HL-60/S4 treated with phorbol 12-myristate 13-acetate at 8.2 ng/mL for 4 days and 3 days (cell line): ENCODE measurements around the gene CHURC1.

ENCODE experiments used
- in situ Hi-C: fragments of 300-500 bp; cut with MboI; formaldehyde crosslinking; loops from 2 replicates; pipeline ENCODE4 v1.15.0; 2022; ENCODE audit warnings: low sequenced_read_pairs

CHURC1 gene

DNA sequence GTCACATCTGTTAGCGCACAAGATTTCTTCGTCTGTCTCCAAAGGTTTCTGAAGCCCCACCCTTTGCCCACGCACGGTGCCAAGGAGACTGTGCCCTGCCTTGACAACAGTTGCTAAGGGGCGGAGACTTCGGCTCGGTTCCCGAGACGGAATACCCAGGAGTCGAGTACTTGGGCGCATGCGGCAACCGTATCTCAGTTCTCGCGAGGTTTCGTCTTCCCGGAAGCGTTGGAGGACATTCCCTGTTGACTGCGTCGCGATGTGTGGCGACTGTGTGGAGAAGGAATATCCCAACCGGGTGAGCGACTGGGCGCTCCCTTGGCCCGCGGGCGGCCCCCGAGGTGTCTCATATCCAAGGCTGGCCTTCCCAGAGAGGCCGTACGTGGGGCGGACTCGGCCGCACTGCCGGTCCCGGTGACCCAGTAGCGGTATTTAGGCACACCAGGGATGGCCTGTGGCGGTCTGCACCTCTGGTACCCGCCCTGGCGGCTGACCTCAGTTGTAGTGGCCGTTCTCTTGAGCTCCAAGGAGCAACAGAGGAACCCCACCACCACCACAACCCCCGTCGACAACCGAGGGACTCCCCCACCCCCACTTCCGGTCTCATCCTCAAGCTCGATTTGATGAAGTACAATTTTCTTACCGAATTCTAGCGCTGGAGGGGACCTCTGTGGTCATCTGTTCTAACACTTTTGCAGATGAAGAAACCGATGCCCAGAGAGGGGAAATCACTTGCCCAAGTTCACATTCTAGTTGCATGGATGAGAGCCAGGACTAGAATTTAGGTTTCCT lies at the start of gene CHURC1:
Gene CHURC1, plus strand, starts transcription at position 219 of the 792 bp plus-strand sequence. Its CDS starts 41 bp downstream, at position 260.
- in situ Hi-C loops, result no loop called here

DNA sequence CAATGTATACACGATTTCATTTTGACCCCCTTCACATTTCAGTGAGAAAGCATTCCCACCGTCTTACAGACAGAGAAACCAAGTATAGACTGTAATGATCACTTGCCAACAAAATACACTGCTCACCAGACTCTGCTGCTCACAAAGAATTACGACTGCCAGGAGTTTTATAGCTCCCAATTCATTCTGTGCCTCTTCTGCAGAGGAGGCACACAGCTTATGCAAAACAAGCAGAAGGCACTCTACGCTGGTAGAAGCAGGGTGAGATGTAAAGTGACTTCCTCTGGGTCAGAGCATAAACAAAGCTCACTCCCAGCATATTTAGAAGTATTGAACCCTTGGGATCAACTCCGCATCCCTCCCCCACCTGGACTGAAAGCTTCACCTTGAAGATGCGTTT lies 49.1 kb upstream of the CHURC1 start:
- in situ Hi-C loops, result no loop called here

DNA sequence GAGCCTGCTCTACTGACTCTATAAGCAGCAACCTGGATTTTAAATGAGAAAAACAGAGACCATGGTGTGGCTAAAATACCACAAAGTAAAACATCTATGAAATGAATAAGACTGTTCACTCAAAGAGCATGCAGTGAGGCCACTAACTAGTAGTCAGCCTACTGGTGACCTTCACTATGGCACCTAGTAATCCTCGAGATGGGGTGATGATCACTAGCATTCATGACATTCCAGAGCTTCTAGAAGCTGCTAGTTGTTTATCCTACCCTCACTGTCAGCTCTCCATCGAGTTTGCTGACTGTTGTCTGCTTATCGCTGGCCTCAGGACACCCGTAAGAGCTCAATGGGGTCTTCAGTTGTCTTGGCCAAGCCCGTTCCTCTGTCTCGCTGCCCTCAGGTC lies 48.3 kb upstream of the CHURC1 start:
- in situ Hi-C loops, result no loop called here

DNA sequence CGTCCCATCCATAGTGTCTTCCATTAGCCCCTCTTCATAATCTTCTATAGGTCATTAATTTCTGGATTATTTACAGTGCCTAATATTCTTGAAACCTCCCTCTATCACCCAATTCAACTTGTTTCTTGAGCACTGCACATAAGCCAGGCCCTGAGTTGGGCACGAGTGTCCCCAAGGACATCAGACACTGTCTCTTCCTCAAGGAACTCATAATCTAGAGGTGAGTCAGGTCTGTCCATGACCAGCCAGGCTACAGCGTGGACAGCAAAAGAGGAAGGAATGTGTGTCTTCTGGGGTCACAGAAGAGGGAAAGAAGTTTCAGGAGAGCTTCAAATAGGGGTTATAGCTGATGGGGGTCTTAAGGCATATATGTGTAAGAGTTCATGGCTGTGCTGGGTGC lies 47.1 kb upstream of the CHURC1 start:
- in situ Hi-C loops, result no loop called here

DNA sequence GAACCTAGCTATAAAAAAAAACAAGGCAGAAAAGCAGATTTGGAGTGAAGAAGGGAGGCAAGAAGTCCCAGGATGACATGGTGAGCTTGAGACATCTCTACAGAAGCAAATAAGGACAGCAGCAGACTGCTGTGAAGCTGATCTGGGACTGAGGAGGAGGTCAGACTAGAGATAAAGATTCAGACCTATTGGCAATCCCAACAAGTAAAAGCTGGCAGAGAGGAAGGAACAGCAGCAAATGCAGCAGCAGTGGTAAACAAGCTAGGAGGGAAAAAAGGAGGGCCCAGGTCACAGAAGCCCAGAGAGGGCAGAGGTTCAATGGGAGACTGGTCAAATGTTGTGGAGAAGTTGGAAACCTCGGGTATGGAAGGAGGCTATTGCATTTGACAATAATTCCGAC lies 45.9 kb upstream of the CHURC1 start:
- in situ Hi-C loops, result no loop called here

DNA sequence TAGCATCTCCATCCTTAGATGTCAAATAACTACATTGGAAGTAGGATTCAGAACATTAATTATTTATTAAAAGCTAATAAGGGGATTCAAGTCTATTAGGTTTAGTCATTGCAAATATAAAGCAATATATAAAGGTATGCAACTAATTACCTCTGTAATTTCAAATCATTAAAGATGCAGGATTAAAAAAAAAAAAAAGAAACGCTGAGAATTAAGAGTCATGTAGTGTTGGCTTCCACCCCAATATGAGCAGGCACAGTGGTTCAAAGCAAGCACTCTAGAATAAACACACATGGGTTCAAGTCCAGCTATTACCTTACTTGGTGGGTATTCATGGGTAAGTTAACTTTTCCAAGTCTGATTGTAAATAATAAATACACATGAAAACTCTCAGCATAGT lies 45.4 kb upstream of the CHURC1 start:
- in situ Hi-C loops, result no loop called here

DNA sequence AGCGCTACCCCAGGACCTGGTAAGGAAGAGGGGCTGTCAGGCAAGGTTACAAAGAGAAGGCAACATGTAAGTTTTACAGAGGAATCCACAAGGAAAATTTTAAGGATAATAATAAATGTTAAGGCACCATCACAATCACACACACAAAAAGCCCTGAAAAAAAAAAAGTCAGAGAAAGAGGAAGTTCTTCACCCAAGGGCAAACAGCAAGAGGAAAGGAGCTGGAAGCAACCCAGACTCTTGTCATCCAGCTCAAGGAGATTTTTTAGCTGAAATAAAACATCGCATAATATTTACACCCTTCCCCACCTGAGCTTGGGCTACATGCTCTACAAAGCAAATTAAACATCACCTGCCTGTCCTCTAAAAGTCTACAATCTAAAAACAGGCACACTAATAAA lies 44.1 kb upstream of the CHURC1 start:
- in situ Hi-C loops, result no loop called here

DNA sequence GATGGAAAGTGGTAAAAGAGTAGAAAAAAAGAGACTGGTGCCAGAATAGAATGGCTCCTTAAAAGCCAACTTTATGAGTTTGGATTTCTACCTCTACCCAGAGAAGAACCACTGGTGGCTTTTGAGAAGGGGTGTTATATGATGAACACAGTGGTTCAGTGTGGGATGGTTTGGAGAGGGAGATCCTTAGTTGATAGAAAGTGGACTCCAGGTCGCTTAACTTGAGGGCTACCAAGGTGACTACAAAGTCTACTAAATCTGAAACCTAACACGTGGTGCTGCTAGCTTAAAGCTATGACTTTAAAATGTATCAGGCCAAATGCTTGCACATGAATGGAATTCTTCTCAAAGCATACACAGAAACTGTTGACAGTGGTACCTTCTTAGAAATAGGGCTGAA lies 42.9 kb upstream of the CHURC1 start:
- in situ Hi-C loops, result no loop called here

DNA sequence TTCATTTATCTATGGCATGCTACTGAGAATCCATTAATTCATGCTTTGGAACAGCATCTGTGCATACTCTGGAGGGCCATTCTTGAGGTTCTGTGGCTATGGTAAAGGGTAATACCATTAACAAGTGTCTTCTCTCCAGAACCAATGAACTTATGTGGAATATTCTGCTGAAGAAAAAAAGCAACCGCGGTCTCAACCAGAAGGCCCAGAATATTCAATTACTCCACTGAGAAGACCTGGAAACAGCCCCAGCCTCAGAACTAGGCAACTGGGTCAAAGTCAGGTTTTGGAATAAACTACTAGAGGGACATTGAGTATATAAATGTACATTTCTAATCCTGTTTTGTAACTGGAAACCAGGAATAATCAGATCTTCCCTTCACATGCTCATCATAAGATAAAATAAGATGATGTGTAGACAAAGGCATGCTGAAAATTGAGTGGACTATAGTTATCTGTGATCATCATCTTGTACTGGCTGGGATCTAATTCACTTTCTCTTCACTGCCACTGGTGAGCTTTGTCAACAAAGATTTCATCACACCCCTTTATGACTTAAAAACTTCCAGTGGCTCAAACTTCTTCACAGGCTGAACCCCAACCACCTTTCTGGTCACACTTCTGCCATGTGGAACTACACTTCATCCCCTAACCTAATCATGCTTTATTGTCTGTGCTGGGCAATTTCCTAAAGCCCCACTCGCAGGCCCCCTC lies 40.6 kb upstream of the CHURC1 start:
- in situ Hi-C loops, result no loop called here

DNA sequence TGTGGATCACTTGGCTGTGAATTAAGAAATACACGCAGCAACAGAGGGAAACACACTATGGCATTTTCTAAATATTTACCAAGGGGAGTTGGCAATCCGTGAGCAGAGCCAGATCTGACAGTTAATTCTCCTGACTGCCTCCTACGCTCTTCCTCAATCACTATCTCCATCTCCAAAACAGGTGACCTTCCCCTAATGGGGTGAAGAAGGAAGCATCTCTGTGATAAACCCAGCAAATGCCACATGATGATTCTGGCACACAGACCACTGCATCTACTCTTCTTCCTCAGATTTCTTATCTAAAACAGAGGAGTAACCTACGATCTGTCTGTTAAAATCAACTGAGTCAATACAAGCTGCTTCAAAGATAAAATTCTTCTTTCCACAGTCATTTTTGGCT lies 38.9 kb upstream of the CHURC1 start:
- in situ Hi-C loops, result no loop called here

DNA sequence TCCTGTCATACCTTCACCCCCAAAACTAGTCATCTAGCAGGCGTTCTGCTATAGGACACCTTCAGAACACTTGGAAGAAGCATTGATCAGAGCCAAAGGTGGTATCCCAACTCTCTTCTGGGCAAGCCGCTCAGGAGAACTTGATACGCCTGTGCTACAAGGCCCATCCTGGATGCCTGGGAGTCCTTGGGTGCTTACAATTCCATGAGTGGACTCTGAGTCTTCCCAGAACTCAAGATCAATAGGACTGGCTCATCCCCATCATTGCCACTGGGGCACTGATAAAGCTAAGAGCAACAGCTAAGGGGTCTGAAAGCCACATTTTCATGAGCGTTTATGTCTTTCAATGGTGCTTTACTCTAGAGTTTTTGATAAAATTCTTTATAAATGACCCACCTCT lies 36.4 kb upstream of the CHURC1 start:
- in situ Hi-C loops, result no loop called here

DNA sequence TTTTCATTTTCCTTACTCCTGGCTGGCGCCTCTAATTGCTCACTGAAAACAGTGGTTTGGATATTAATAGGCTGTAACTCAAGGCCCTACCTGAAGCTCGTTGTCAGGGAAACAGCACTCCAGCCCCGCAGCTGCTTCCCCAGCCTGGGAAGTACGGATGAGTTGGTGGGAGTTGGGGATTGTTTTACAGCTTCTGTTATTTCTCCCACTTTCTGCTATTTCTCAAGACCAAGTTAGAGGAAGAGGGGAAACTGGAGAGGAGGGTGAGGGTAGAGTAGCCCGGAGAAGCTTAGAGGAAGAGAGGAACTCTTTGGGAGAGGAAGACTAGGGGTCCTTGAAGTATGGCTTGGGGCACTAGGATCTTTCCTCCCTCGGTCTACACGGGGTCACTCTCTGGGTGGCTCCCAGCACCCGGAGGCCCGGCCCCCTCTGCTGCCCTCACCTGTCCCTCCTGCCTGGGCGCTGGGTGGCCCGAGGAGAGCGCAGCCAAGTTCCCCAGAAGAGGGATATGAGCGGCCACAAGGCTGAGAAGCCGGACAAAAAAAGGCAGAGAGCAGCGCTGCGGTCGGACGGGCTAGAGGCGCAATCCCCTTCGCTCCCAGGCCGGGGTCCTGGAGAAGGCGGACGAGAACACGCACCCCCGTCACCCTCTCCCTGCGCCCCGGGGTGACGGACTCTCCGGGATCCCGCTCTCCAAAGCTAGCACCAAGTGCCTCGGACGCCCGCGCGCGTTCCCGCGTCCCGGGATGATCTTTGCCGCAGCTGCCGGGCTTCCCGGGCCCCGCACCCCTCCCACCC lies 35.2 kb upstream of the CHURC1 start:
- in situ Hi-C loops, result no loop called here

DNA sequence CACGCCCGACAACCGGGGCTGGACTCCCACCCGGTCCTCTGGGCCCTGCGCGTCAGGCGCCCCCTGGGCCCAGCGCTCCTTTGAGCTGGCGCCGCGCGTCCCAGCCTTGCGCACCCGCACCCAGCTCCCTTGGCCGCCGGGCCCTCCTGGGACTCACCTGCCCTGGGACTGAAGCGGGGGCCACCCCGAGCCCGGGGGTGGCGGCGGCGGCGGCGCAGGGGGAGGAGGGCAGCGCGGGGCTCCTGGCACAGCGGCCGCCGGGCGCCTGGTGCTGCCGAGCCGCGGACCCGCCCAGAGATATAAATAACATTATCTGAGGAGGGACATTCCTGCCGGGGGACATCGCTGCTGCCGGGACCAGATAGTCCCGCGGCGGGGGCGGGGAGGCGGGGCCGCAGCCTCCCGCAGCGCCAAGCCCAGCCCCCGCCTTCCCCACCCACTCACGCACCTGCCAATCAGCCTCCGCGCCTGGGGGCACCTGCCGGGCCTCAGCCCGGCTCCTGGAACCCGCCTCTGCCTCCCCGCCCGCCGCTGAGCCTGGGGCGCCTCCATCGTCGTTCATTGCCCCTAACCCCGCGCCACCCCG lies 34.5 kb upstream of the CHURC1 start, which contains the start of gene SPTB:
Gene SPTB, minus strand, starts transcription at position 273 of the 586 bp plus-strand sequence. CDS start 56,813 bp downstream, outside the sequence.
- in situ Hi-C loops, result no loop called here

DNA sequence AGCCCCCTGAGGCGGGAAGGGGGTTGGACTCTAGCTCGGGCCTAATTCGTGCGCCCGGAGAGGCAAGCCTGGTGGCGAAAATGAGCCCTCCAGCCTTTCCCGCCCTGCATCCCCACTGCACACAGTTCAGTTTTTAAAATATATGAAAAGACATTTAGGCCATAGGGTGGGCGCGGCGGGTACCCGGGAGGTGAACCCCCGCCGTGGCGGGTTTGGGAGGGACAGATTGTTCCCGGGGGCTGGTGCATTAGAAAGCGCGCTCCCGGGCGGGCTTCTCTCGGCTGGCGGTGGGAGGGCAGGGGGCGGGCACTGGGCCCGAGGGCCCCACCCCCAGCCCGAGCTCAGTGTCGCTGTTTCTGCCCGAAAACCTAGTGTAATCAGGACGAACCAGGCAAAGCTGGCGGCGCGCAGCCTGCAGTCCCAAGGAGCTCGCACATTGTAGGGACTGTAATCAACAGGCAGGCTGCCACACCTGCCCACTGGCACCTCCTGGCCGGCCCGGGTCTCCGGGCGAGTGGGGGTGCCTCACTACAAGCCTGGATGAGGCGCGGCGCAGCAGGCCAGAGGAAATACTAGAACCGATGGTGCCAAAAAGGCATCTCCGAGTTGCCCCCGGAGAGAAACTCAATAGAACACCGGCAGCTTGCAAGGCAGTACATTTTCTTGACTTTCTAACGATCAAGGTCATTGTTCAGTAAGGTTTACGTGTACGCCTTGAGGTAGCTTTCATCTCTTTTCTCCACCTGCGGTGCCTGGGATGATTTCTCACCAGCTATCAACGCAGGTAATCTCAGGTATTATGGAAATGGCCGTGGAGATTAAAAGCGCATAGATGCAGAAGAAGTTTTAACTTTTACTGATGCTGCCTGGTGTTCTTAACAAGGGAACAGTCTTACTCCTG lies 33.8 kb upstream of the CHURC1 start:
- in situ Hi-C loops, result no loop called here

DNA sequence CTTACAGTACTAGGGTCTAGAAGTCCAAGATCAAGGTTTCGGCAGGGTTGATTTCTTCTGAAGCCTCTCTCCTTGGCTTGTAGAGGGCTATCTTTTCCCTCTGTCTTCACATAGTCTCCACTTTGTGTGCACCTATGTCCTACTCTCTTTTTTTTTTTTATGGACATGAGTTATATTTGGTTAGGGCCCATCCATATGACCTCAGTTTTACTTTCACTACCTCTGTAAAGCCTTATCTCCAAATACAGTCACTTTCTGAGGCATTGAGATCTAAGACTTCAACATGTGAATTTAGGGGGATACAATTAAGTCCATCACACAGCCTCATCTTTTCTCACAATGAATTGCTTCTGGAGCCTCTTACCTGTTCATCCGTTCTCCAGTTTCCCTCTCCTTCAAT lies 28.7 kb upstream of the CHURC1 start:
- in situ Hi-C loops, result no loop called here

DNA sequence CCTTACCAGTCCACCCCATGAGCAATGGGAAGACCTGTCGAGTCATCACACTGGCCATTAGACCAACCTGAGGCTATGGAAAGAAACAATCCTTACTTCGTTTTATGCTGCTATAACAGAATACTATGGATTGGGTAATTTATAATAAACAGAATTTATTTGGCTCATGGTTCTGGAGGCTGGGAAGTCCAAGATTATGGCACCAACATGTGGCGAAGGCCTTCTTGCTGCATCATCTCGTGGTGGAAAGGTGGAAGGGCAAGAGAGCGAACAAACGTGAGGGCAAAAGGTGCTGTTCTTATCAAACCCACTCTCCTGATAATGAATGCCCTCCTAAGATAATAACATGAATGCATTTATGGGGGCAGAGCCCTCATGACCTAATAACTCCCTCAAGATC lies 24.9 kb upstream of the CHURC1 start:
- in situ Hi-C loops, result no loop called here

DNA sequence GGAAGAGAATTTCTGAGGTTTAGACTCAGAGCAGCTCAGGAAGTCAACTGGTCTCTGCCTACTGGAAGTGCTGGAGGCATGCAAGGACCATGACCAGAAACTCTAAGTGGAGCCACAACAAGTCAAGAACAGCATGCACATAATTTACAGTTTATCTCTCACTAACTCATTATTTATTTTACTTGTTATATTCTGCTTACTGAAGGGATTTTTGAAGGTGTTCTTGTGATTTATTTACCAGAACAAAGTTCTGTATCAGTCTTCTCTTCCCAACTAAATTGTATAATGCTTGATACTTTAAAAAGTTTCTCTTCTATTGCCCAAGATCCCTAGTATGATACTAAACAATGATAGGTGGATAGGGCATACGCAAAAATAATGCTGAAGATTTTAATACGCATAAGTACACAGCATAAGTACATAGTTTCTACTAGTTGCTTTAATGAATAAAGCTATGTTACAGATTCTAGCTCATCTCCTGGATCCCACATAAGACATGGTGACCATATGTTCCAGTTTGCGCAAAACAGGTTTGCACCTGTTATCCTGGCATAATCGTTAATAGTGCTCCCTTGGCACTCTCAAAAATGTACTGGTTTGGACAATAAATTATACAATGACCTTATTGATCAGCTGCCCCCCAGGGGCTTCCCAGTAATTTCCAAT lies 22.9 kb upstream of the CHURC1 start:
- in situ Hi-C loops, result no loop called here

DNA sequence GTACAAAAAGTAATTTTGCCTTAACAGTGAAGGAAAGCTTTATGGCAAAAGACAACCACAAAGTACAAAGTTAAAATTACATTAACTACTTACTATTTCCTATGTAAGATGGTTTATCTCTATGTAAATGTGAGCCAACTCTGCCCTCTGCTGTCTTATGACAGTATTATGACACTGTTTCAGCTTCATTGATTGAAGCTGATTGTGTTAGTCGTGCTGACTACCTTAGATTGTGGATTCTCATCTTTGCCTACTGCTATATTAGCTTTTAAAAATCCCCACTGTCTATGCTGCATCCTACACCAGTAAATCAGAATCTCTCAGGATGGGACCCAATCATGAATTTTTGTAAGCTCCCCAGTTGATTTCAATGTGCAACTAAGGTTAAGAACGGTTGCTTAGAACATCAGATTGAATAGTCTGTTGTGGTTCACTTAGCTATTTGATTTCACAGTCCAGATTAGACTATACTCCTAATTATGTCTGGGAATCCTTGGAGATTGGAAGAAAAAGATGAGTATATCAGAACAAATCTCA lies 22.3 kb upstream of the CHURC1 start:
- in situ Hi-C loops, result no loop called here

DNA sequence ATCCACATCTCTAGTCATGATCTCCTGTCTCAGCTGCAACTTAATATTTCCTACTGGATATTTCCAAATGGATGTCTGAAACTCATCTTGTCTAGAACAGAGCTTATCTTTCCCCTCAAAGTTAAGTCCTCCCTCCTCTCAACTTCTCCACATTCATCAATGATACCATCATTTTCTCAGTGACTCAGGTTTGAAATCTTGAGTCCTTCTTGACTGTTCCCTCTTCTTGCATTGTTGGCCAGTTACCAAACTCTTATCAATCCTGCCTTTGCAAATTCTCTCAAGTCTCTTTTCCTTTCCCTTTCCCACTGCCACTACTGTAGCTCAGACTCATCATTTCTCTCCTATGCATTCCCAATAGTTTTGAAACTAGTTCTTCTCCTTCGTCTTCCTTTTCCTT lies 14.3 kb upstream of the CHURC1 start:
- in situ Hi-C loops, result no loop called here
